Stromal cell of bone marrow (primary cell): ENCODE measurements around the gene DRG2.

ENCODE experiments used
- DNase-seq: peaks from one replicate; pipeline ENCODE4 v3.0.0-alpha.2; 2012; ENCODE audit warnings: low read depth

DRG2 gene

GRCh38 chr17:18117982-18118975 is 30.5 kb downstream of the DRG2 start:
- DNase-seq = no peak

- DNase-seq = no peak
Observed at GRCh38 chr17:18119166-18119745, 31.5 kb downstream of the DRG2 start.

GRCh38 chr17:18119938-18120337 is 32.2 kb downstream of the DRG2 start:
- no peak for DNase-seq

GRCh38 chr17:18120461-18121017 is 32.8 kb downstream of the DRG2 start:
- no peak for DNase-seq

- DNase-seq = no peak
Observed at GRCh38 chr17:18121144-18121910, 33.6 kb downstream of the DRG2 start.

GRCh38 chr17:18122990-18123753 is 35.4 kb downstream of the DRG2 start:
- DNase-seq = no peak

DNA sequence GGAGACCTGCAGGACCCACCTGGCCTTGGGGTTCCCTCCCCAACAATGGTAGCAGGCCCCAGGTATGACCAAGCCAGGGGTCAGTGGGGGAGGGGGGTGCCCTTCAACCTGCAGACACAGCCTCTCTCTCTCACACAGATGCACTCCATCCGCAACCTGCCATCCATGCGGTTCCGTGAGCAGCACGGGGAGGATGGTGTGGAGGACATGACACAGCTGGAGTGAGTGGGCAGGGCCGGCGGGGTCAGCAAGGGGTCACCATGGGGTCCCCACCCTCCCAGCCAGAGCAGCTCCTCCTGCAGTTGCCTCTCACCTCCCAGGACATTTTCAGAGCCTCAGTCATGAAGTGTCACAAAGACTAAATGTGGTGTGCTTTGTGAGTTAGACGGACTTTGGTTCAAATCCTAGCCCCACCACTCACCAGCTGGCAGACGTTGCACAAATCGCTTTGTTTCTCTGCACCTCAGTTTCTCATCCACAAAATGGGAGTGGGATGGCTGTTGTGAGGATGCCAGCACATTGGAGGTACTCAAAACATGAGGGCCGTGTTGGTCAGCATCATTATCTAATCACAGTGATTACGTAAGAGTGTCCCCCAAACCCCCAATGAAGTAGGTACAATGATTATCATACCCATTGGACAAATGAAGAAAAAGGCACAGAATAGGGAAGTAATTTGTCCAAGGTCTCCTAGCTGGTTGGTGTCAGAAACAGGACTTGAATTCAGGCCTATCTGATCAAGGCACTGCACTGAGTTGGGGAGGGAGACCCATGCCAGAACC is 36.8 kb downstream of the DRG2 start:
- no peak for DNase-seq

GRCh38 chr17:18129041-18129502 is 41.3 kb downstream of the DRG2 start:
- DNase-seq = peak; percentile 43

GRCh38 chr17:18132711-18133110 is 45.0 kb downstream of the DRG2 start:
- no peak for DNase-seq

DNA sequence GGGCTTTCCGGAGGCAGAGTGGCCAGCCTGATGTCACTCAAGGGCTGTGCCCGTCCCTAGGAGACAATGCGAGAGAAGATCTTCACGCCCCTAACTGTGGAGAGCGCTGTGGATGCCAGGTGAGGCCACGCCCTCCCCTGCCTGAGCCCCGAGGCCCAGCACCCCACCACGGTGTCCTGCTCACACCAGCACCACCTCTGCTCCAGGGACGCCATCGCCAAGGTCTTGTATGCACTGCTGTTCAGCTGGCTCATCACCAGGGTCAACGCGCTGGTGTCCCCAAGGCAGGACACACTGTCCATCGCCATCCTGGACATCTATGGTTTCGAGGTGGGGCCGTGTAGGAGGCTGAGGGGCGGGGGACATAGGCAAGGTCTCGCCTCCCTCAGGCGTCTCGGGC is 48.6 kb downstream of the DRG2 start:
- no peak for DNase-seq

DNA sequence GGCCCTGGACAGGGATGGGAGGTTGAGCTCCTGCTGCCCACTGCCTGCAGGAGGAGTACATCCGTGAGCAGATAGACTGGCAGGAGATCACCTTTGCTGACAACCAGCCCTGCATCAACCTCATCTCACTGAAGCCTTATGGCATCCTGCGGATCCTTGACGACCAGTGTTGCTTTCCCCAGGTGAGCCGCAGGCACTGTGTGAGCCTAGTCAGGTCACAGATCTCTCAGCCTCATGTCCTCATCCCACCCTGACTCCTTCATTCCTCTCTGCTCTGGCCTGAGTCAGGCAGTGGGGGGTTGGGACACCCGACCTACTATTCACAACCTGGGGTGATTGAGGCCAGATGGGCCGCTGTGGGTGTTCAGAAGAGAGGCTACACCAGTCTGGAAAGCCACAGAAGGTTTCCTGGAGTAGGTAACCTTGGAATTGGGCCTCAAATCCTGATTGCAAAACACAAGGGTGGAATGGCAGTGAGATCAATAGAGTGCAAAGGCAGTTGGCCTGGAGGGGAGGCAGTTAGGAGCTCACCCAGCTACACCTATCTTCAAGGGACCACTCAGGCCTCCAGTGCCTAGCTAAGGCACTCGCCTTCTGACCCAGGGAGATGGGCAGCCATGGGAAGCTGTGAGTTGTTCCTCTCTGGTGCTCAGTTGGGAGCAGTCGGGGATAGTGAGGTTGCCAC is 50.5 kb downstream of the DRG2 start:
- DNase-seq = no peak

- DNase-seq = no peak
Observed at GRCh38 chr17:18139092-18139491, 51.3 kb downstream of the DRG2 start.

- DNase-seq = no peak
Observed at GRCh38 chr17:18139498-18139897, 51.8 kb downstream of the DRG2 start.

GRCh38 chr17:18139949-18140348 is 52.2 kb downstream of the DRG2 start:
- no peak for DNase-seq

DNA sequence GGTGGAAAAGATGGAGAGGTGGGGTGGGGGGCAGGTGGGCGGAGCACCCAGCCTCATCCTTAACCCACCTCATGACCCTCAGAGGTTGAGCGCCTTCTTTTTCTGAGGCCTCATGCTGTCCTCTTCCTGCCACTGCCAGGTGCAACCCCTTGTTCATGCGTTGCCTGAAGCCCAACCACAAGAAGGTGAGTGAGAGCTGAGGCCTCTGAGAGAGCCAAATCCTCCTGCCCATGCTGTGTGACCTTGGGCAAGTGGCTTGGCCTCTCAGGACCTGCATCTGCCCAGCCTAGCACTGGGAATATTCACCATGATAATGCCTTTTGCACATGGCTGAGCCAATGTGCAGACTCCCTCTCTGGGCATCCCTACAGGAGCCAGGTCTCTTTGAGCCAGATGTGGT is 52.9 kb downstream of the DRG2 start:
- DNase-seq = no peak

DNA sequence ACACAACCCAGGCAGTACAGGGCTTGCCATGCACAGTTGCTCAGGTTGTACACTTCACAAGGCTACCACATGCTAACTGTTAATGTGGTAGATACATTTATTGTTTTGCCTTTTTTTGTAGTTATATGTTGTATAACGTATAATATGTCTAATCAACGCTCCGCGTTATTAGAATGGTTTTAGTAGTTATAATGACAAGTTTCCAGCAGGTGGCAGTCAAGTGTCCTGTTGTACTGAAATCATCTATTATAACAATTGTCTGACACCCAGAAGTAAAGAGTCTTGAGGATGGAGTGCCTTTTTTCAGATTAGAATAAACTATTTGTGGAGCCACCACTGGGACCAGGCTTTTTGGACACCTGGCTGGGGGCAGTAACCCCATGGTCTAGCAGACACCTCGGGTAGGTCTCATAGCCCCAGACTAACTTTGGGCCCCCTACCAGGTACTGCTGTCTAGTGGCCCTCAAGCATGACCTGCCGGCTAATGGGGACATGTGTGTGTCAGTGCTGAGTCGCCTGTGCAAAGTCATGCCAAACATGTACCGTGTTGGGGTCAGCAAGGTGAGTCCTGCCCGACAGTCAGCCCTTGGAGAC is 53.6 kb downstream of the DRG2 start:
- DNase-seq = no peak

DNA sequence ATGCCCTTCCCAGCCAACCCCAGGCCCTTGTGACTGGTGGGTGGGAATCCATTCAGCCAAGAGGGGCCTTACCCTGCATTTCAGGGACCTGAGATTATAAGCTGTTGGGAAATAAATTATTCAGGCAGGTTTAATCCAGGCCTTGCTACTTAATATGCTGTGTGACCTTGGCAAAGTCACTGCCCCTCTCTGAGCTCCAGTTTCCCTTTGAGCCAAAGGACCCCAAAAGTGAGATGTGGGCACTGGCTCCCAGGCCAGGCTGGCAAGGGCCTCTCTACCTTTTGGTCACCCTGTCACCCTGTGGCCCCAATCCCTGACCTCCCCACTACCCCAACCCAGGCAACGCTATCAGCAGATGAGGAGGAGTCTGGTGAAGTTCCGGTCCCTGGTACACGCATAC is 54.7 kb downstream of the DRG2 start:
- no peak for DNase-seq

- no peak for DNase-seq
Observed at GRCh38 chr17:18143044-18143936, 55.5 kb downstream of the DRG2 start.

DNA sequence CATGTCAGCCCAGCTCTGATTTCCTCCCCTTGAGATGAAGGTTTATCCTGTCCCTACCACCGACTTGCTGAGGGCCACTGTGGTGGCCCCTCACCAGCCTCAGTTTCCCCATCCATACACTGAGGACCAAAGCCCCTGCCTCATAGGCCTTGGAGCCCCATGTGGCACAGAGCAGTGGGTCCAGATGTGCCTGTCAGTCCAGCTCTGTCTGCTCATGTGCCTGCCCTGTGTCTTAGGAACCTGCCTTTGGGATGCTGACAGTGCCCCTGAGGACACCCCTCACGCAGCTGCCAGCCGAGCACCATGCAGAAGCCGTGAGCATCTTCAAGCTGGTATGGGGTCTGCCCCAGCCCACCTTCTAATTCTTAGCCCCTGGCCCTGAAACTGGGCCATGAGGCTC is 56.5 kb downstream of the DRG2 start:
- DNase-seq = no peak
